ENCODE results near the gene CYTH4. TPM values are rescaled to one million over a fixed set of nuclear protein-coding genes. Genes with fewer than 3 reads are reported as not detected.

Gene CYTH4
- total and polyA plus RNA-seq, 2 of the 8 experiments (the other 6 are each of a cell fraction or from before 2014, with no cell fraction given): 0.09 TPM; not detected in 1

GRCh38 chr22:37334859-37335805 is 52.8 kb downstream of the CYTH4 start (continued):
- TF ChIP-seq SUZ12 (IDR thresholded peaks at IDR 0.05; ENCODE audit: low read length): 0 out of 2 replicates have a peak, but pooled peaks have one; percentile 21
- peak in 1 of 2 experiments; percentile 45; a peak in 1 of 4 replicates for TF ChIP-seq HDAC2 (IDR thresholded peaks at IDR 0.05; ENCODE audit: borderline replicate concordance in 1 of 2, low read depth in 2 of 2, low read length in 2 of 2)
- TF ChIP-seq E2F6 (IDR thresholded peaks at IDR 0.05): no peak

Data from H1 (cell line).